OCI-LY1 (cell line): Measurements from ENCODE around the gene GLYATL1B.

ENCODE experiments used
- CTCF ChIP-seq: fragments of 200-600 bp; sonication (generic), shearing (Covaris generic); IDR thresholded peaks from 2 replicates; pipeline ENCODE4 v1.5.1; 2017; ENCODE audit warnings: mild to moderate bottlenecking, antibody characterized with exemption, low read length, moderate library complexity, mixed read lengths
- EZH2 ChIP-seq: fragments of 200-600 bp; sonication (generic), shearing (Covaris generic); IDR thresholded peaks from 2 replicates; pipeline ENCODE4 v1.8.0; 2017; ENCODE audit warnings: borderline replicate concordance, mixed run types, mild to moderate bottlenecking, antibody characterized with exemption, low read length, moderate library complexity, mixed read lengths

GRCh38 chr11:59112494-59112893 lies 26.4 kb downstream of the GLYATL1B start:
- TF ChIP-seq CTCF (no peak), EZH2 (no peak)
